OCI-LY3 (cell line): ENCODE results near the gene FRAT2.

Source experiments
- EZH2phosphoT487 ChIP-seq: fragments of 200-600 bp; shearing (Covaris generic); IDR thresholded peaks from 2 replicates; pipeline ENCODE4 v1.6.1; 2018; ENCODE audit warnings: antibody characterized with exemption, mixed run types, low read depth
- TF ChIP-seq, protein P1 (sequence below): fragments of 200-600, 300-600 bp; sonication (generic); IDR thresholded peaks from 2 replicates; pipeline ENCODE4 v1.5.1; 2014; ENCODE audit warnings: antibody characterized with exemption, low read length, low read depth

DNA sequence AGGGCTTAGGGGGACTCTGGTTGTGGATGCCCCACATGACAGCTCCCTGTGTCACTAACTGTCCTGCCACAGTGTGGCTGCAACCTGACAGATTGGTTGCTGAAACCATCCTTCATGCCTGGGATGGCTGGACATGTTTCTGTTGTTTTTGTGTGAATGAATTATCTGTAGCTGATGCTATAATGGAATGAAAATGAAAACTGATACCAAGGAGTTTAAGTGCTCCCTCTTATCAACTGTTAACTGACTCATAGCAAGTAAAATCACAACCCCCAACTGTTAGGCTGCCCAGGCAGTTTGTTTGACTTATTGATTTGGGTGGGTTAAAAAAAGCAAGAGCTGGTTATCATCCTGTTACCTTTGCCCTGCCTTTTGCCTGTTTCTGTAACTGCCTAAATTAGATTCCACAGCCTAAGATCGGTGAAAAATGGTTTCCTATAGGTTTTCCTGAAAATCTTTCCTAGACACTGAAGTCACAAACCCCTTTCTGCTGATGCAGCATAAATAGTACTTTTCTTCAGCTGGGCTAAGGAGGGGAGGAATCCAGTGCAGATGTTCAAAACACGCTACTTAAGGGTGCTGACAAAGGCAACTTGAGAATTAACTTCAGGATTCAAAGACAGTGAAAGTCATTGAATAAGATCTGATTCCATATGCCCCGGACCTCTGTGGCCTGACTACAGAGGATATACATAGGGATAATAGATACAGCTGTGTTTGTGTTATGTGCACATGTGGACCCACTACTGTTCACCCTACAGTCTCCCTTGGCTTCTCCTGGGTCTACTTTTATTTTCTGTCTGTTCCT lies 5.7 kb downstream of the FRAT2 start:
- TF ChIP-seq, protein P1, sequence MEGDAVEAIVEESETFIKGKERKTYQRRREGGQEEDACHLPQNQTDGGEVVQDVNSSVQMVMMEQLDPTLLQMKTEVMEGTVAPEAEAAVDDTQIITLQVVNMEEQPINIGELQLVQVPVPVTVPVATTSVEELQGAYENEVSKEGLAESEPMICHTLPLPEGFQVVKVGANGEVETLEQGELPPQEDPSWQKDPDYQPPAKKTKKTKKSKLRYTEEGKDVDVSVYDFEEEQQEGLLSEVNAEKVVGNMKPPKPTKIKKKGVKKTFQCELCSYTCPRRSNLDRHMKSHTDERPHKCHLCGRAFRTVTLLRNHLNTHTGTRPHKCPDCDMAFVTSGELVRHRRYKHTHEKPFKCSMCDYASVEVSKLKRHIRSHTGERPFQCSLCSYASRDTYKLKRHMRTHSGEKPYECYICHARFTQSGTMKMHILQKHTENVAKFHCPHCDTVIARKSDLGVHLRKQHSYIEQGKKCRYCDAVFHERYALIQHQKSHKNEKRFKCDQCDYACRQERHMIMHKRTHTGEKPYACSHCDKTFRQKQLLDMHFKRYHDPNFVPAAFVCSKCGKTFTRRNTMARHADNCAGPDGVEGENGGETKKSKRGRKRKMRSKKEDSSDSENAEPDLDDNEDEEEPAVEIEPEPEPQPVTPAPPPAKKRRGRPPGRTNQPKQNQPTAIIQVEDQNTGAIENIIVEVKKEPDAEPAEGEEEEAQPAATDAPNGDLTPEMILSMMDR: no peak
- no peak for TF ChIP-seq EZH2phosphoT487
